Caco-2 (cell line): ENCODE data around the gene FARS2. TPM values are rescaled to one million over a fixed set of nuclear protein-coding genes. Genes with fewer than 3 reads are reported as not detected.

ENCODE experiments used
- BruUV-seq: library from RNA; stranded (reverse); fragments of 400-500 nt; replicated peaks from 2 replicates; lab custom pipeline; 2021; lab: Mats Ljungman, UMichigan
- CTCF ChIA-PET: fragments of 300-600 bp; sonication (Branson Sonifier 250); formaldehyde crosslinking; loops from one replicate; lab custom pipeline; 2022; ENCODE audit warnings: antibody characterized with exemption; lab: Charles Lee
- POLR2A ChIA-PET: fragments of 300-600 bp; sonication (Branson Sonifier 250); formaldehyde crosslinking; loops from one replicate; lab custom pipeline; 2022; ENCODE audit warnings: antibody characterized with exemption; lab: Charles Lee
- DNase-seq, 2 experiments: peaks; one replicate each; pipeline versions ENCODE4 v3.0.0 to v3.0.0-alpha.2; 2020 to 2022
- H3K27me3 ChIP-seq: replicated peaks from 2 replicates; pipeline ENCODE4 v1.6.0; 2011; ENCODE audit warnings: low read length; ENCODE audit not compliant: control insufficient read depth, insufficient read depth
- H3K36me3 ChIP-seq: 2 replicates; pipeline ENCODE4 v1.5.1; 2011; ENCODE audit warnings: low read length; ENCODE audit not compliant: control insufficient read depth, insufficient read depth
- H3K4me1 ChIP-seq: fragments of 250-450 bp; sonication (Bioruptor Pico); 2 replicates; pipeline ENCODE4 v1.5.1; 2020; ENCODE audit warnings: mild to moderate bottlenecking
- H3K4me3 ChIP-seq: 2 replicates; pipeline ENCODE4 v1.5.1; 2011; ENCODE audit warnings: low read depth, mild to moderate bottlenecking, control low read depth, low read length
- H3K9me3 ChIP-seq: fragments of 250-450 bp; sonication (Bioruptor Pico); 2 replicates; pipeline ENCODE4 v1.5.1; 2020; ENCODE audit warnings: mild to moderate bottlenecking, moderate library complexity
- H3K27ac Mint-ChIP-seq: one replicate; pipeline ENCODE4 v1.8.0; 2022; ENCODE audit warnings: mixed read lengths; ENCODE audit not compliant: unreplicated experiment
- H3K27me3 Mint-ChIP-seq: one replicate; pipeline ENCODE4 v1.8.0; 2022; ENCODE audit warnings: mixed read lengths; ENCODE audit not compliant: insufficient read depth, unreplicated experiment
- H3K36me3 Mint-ChIP-seq: one replicate; pipeline ENCODE4 v1.8.0; 2022; ENCODE audit warnings: mild to moderate bottlenecking, mixed read lengths; ENCODE audit not compliant: insufficient read depth, unreplicated experiment
- H3K4me1 Mint-ChIP-seq: one replicate; pipeline ENCODE4 v1.8.0; 2022; ENCODE audit warnings: low read depth, mixed read lengths; ENCODE audit not compliant: unreplicated experiment
- H3K4me3 Mint-ChIP-seq: one replicate; pipeline ENCODE4 v1.8.0; 2022; ENCODE audit warnings: mild to moderate bottlenecking, moderate library complexity, mixed read lengths; ENCODE audit not compliant: unreplicated experiment
- H3K9me3 Mint-ChIP-seq: one replicate; pipeline ENCODE4 v1.8.0; 2022; ENCODE audit warnings: mixed read lengths; ENCODE audit not compliant: unreplicated experiment
- CTCF ChIP-seq, 2 experiments: fragments of 200-600 bp in 1 of 2; IDR thresholded peaks; 1 replicate in 1 of 2; 2 replicates in 1 of 2; pipeline versions ENCODE4 v1.5.1 to v1.8.0; 2011 to 2022; ENCODE audit warnings: antibody characterized with exemption in 1 of 2, control low read depth in 1 of 2, inconsistent platforms in 1 of 2, low read depth in 1 of 2, low read length in 1 of 2, mild to moderate bottlenecking in 1 of 2, moderate library complexity in 1 of 2; ENCODE audit not compliant: insufficient read depth in 1 of 2, severe bottlenecking in 1 of 2, unreplicated experiment in 1 of 2
- intact Hi-C: fragments of 100-400 bp; cut with micrococcal nuclease; formaldehyde crosslinking; loops from one replicate; pipeline ENCODE4 v1.10.0; 2022; ENCODE audit not compliant: unreplicated experiment
- total RNA-seq: library from RNA; stranded (reverse); gene quantifications from 2 replicates; pipeline ENCODE4 v1.2.3, GENCODE V29; 2022

The FARS2 gene
- total RNA-seq, 1 experiment from 2014 or later = 15.4 TPM

DNA sequence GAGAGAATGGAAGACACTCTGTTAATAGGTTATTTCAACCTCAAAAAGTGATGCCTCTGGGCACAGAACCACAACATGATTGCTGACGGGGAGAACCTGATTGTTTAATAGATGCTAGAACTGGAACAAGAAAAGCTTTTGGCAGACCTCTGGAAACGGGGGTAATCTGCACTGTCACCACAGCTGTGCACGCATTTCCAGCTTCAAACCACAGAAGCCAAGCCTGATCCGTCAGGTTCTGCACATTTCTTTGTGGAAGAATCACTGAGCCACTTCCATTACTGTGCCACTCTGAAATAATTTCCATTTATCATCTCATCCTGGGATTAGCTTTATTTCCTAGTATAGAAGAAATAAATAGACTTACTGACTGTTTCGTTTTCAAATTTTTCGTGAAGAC is 309.3 kb downstream of the FARS2 start:
- H3K4me1 ChIP-seq = no peaks in the 10 kb centered on the region
- no peak for TF ChIP-seq CTCF (IDR thresholded peaks at IDR 0.05; ENCODE audit: insufficient read depth in 1 of 2, low read depth in 1 of 2, low read length in 1 of 2, severe bottlenecking in 1 of 2, unreplicated experiment in 1 of 2)
- no peak for DNase-seq
- ChIA-PET CTCF (no interaction called here), POLR2A (no interaction called here)
- Mint-ChIP-seq H3K9me3 (peaks cover 15% of the 10 kb centered on the region), H3K27ac (no peak overlapping the region), H3K36me3 (no peaks in the 10 kb centered on the region), H3K4me3 (no peak overlapping the region), H3K4me1 (peaks cover 15% of the 10 kb centered on the region), H3K27me3 (no peaks in the 10 kb centered on the region)
- intact Hi-C loops = no loop called here
- no peaks in the 10 kb centered on the region for H3K9me3 ChIP-seq
- H3K4me3 ChIP-seq = no peak overlapping the region
- no TSS peak for BruUV-seq
- H3K27me3 ChIP-seq = no peaks in the 10 kb centered on the region
- H3K36me3 ChIP-seq = no peaks in the 10 kb centered on the region

DNA sequence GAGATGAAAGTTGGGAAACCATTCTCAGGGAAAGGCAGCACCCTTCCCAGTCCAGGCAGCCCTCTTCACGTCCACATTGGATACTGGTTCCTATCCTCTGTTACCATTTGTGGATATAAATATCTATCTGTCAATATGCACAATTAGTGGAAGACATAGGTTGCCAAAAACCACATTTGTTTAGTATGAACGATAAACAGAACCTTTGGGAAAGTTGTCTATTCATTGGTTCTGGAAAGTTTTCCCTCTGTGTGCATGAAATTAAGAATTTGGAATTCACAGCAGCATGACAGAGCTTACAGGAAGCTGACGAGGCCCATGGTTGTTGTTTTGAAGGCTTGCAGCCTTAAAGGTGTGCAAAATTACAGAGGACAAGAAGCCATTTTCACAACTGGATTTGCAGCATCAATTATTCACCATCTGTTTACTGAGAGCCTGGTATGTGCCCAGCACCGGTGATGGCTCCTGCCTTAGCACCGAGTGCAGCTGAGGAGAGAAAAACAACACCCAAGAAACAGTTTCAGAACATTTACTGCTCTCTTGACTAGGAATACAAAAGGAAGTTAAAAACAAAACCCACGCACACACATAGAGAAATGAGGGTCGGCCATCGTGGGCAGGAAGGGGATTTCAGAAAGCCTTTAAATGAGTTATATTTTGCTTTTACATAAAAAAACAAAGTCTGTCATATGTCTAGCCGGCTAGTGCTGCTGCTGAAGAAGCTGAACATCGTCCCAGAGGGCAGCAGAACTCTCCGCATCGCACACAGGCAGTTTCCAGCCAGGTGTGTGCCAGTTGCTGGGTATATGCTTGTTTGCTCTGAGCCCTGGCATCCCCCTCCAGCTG is 319.6 kb downstream of the FARS2 start:
- no peak for DNase-seq
- no peak overlapping the region for H3K4me3 Mint-ChIP-seq
- peaks cover 1% of the 10 kb centered on the region for H3K9me3 Mint-ChIP-seq
- H3K27me3 Mint-ChIP-seq = no peaks in the 10 kb centered on the region
- no peaks in the 10 kb centered on the region for H3K4me1 Mint-ChIP-seq
- H3K27ac Mint-ChIP-seq = no peak overlapping the region
- no peaks in the 10 kb centered on the region for H3K4me1 ChIP-seq
- POLR2A ChIA-PET = no interaction called here
- no peaks in the 10 kb centered on the region for H3K36me3 Mint-ChIP-seq
- no peaks in the 10 kb centered on the region for H3K27me3 ChIP-seq
- CTCF ChIA-PET = no interaction called here
- H3K36me3 ChIP-seq = no peaks in the 10 kb centered on the region
- intact Hi-C loops = loop anchor here (5.0 kb wide), 1 partner anchor 426 kb away; the partner anchor contains the start of gene NRN1
- TF ChIP-seq CTCF (IDR thresholded peaks at IDR 0.05; ENCODE audit: insufficient read depth in 1 of 2, low read depth in 1 of 2, low read length in 1 of 2, severe bottlenecking in 1 of 2, unreplicated experiment in 1 of 2) = no peak
- H3K9me3 ChIP-seq = peaks cover under 1% of the 10 kb centered on the region; the same call in 1 of the 2 replicates
- no TSS peak for BruUV-seq
- no peak overlapping the region for H3K4me3 ChIP-seq

GRCh38 chr6:5582762-5583161 is 321.4 kb downstream of the FARS2 start:
- H3K4me1 Mint-ChIP-seq = no peaks in the 10 kb centered on the region
- CTCF ChIA-PET = no interaction called here
- peaks cover 6% of the 10 kb centered on the region; the same call in 1 of the 2 replicates for H3K9me3 ChIP-seq
- no peaks in the 10 kb centered on the region for H3K4me1 ChIP-seq
- POLR2A ChIA-PET = no interaction called here
- no peak overlapping the region for H3K4me3 Mint-ChIP-seq
- H3K27me3 ChIP-seq = no peaks in the 10 kb centered on the region
- H3K4me3 ChIP-seq = no peak overlapping the region
- no peaks in the 10 kb centered on the region for H3K36me3 Mint-ChIP-seq
- BruUV-seq = no TSS peak
- no peaks in the 10 kb centered on the region for H3K9me3 Mint-ChIP-seq
- no peaks in the 10 kb centered on the region for H3K27me3 Mint-ChIP-seq
- intact Hi-C loops = loop anchor here (5.0 kb wide), 1 partner anchor 425 kb away; the partner anchor contains the start of gene NRN1
- DNase-seq = no peak
- TF ChIP-seq CTCF (IDR thresholded peaks at IDR 0.05; ENCODE audit: insufficient read depth in 1 of 2, low read depth in 1 of 2, low read length in 1 of 2, severe bottlenecking in 1 of 2, unreplicated experiment in 1 of 2) = no peak
- no peak overlapping the region for H3K27ac Mint-ChIP-seq
- H3K36me3 ChIP-seq = no peaks in the 10 kb centered on the region
